ENCODE data around the gene UCKL1.

DNA sequence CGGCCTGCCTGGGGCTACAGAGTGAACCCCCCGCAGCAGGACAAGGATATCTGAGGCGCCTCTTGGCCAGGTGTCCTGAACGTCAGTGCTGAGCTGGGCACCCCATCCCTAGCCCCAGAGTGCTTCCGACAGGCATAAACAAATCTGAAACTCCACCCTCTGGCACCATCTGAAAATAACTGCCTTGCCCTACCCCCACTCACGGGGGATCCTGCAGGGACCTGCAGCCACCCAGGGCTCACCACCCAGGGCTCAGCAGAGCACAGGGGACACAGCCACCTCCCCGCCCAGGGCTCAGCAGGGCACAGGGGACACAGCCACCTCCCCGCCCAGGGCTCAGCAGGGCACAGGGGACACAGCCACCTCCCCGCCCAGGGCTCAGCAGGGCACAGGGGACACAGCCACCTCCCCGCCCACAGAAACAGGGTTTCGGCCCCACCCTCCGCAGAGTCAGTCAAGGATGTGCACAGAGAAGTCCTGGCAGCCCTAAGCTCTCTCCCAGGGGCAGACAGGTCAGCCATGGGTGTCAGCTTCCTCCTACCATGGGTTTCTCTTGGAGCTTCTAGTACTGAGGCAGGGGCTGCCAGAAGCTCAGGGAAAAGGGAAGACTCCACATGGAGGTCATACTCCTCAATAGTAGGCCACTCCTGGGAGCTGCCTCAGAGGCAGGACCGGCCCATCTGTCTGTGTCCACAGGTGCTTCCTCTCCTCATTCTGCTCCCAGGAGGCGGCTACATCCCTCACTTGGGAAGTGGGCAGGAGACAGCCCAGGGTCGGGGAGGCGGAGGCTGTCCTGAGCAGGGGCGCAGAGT is 4.6 kb downstream of the UCKL1 start:
- TF ChIP-seq POLR2A (IDR thresholded peaks at IDR 0.05): no peak
- TF ChIP-seq POLR2AphosphoS5 (IDR thresholded peaks at IDR 0.05; ENCODE audit: insufficient read depth in 1 of 2, low read depth in 1 of 2): no peak
